Psoas muscle (tissue), 8 donors: ENCODE measurements around the gene ERO1A. TPM values are rescaled to one million over a fixed set of nuclear protein-coding genes. Genes with fewer than 3 reads are reported as not detected.

Source experiments
- ATAC-seq, 4 donors: fragments of 200-7000 bp; cut with Tn5 transposase; one replicate each; pipeline ENCODE4 v1.9.1; 2020; ENCODE audit warnings: moderate library complexity in 3 of 4, mild to moderate bottlenecking in 2 of 4
- DNase-seq, 2 donors: peaks; one replicate each; pipeline ENCODE4 v3.0.0-alpha.2; 2020
- H3K27ac ChIP-seq: fragments of 200-600 bp; one replicate; pipeline ENCODE4 v1.8.0; 2022
- H3K27me3 ChIP-seq, 3 donors: fragments of 200-600 bp in 1 of 3; one replicate each; pipeline versions ENCODE4 v1.6.1 to v1.8.0; 2013 to 2022; ENCODE audit warnings: low read length in 2 of 3, mild to moderate bottlenecking in 2 of 3, moderate library complexity in 1 of 3; ENCODE audit not compliant: insufficient read depth in 3 of 3
- H3K36me3 ChIP-seq, 2 donors: fragments of 200-600 bp in 1 of 2; one replicate each; pipeline versions ENCODE4 v1.6.1 to v1.8.0; 2013 to 2022; ENCODE audit warnings: low read depth in 1 of 2, mild to moderate bottlenecking in 1 of 2, moderate library complexity in 1 of 2; ENCODE audit not compliant: insufficient read depth in 1 of 2
- H3K4me1 ChIP-seq: fragments of 200-600 bp; one replicate; pipeline ENCODE4 v1.8.0; 2022
- H3K4me3 ChIP-seq: fragments of 200-600 bp; one replicate; pipeline ENCODE4 v1.8.0; 2022; ENCODE audit warnings: mild to moderate bottlenecking
- H3K9me3 ChIP-seq: fragments of 200-600 bp; one replicate; pipeline ENCODE4 v1.8.0; 2022
- WGBS, 3 donors: extraction: QIAGEN DNeasy Blood & Tissue Kit; methylation state at CpG; one replicate each; pipeline versions ENCODE4 v1.1.6 to v1.1.7; 2013; 5-methylcytosine and 5-hydroxymethylcytosine counted together
- intact Hi-C, 2 donors: fragments of 100-400 bp; cut with DNase I; formaldehyde crosslinking; loops; one replicate each; pipeline versions ENCODE4 v1.11.0 to v1.14.2; 2022
- polyA plus RNA-seq, 3 donors: library from polyadenylated mRNA; stranded (reverse); fragments of 200-250 nt; gene quantifications; one replicate each; pipeline ENCODE4 v1.2.3, GENCODE V29; 2013
- total RNA-seq, 4 donors: library from RNA; stranded (reverse); fragmentation: NEBNext Ultra II Directional in 2 of 4; extraction: Animal tissue kit (Norgen Biotek cat#: 25700) in 2 of 4; gene quantifications; one replicate each; pipeline versions ENCODE4 v1.2.1 to v1.2.4, GENCODE V29; 2021 to 2023
- TF ChIP-seq, protein P1 (sequence below): fragments of 200-600 bp; IDR thresholded peaks from one replicate; pipeline ENCODE4 v1.8.0; 2022; ENCODE audit warnings: antibody characterized with exemption
- donor health status: healthy with polysubstance abuse.
- donor health status: DM: no; HTN: no; CAD: no; lungs with moderate emphysema.
- donor health status: Bipolar disorder and iron deficiency.
- donor health status: healthy.
- donor health status: DM: yes; HTN: yes; CAD: no.
- donor health status: DM: no; HTN: no; CAD: no.
- donor health status: DM: no; HTN: no; CAD: no.
- donor health status: DM: yes; HTN: yes; CAD: no.

Gene ERO1A
- total and polyA plus RNA-seq, 7 donors, result 6.9 to 22.3 (median 16.1) TPM

DNA sequence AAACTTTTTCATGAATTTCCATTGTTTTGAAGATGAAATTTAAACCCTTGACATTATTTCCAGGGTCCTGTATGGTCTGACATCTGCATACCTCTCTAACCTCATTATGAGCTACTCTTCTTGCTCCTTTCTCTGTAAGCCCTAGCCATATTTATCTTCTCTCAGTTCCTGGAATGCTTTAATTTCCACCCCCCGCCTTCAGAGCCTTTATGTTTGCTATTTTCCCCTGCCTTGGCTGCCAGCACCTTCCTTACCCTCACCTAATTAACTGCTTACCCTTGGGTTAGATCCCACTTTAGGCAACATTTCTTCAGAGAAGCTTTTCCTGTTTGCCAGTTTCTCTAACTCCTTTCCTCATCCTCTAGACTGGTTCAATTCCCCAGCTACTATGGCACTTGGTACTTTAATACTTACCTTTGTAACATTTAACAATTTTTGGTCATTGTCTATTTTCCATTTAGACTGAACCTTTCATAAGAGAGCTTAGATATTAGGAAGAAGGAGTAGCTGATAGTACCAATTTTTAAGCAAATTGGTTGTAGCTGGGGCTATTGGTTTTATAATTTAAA, 40.6 kb upstream of the ERO1A start:
- H3K36me3 ChIP-seq, result peaks cover 0 to 20% of the 10 kb centered on the region in 2 donors
- no peaks in the 10 kb centered on the region for H3K27me3 ChIP-seq
- WGBS, 3 donors, result 60 to 67% (median 64%) methylated on average over 1 of the region's 1 CpG
- H3K4me1 ChIP-seq, result peaks cover 6% of the 10 kb centered on the region
- no peak overlapping the region for H3K4me3 ChIP-seq
- no peak for DNase-seq
- no peaks in the 10 kb centered on the region for H3K9me3 ChIP-seq
- no peak overlapping the region for H3K27ac ChIP-seq
- intact Hi-C loops, result no loop called here
- TF ChIP-seq, protein P1, sequence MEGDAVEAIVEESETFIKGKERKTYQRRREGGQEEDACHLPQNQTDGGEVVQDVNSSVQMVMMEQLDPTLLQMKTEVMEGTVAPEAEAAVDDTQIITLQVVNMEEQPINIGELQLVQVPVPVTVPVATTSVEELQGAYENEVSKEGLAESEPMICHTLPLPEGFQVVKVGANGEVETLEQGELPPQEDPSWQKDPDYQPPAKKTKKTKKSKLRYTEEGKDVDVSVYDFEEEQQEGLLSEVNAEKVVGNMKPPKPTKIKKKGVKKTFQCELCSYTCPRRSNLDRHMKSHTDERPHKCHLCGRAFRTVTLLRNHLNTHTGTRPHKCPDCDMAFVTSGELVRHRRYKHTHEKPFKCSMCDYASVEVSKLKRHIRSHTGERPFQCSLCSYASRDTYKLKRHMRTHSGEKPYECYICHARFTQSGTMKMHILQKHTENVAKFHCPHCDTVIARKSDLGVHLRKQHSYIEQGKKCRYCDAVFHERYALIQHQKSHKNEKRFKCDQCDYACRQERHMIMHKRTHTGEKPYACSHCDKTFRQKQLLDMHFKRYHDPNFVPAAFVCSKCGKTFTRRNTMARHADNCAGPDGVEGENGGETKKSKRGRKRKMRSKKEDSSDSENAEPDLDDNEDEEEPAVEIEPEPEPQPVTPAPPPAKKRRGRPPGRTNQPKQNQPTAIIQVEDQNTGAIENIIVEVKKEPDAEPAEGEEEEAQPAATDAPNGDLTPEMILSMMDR, result no peak
- ATAC-seq, result no peak

DNA sequence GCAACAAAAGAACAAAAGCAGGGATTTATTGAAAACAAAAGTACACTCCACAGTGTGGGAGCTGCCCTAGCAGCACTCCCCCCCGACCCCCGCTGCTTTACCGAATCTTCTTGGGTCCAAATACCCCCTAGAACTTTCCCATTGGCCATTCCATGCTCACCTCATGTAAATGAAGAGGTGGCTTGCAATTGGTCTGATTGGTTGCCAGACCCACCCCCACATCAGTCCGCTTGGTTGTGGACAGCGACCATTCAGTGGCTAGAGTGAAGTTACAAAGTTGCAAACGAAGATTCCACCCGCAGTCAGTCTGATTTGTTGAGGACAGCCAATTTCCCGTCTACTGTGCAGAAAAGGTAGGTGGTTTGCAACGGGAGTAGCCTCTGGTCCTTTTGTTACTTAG, 38.5 kb upstream of the ERO1A start:
- TF ChIP-seq, protein P1, result no peak
- 92 to 98% (median 95%) methylated on average over 9 of the region's 9 CpGs for WGBS, 3 donors
- ATAC-seq (no peak), DNase-seq (no peak)
- no peak overlapping the region for H3K4me3 ChIP-seq
- H3K4me1 ChIP-seq, result peaks cover 8% of the 10 kb centered on the region
- intact Hi-C loops, result no loop called here
- no peak overlapping the region for H3K27ac ChIP-seq
- peaks cover 0 to 22% of the 10 kb centered on the region in 2 donors for H3K36me3 ChIP-seq
- no peaks in the 10 kb centered on the region for H3K9me3 ChIP-seq
- no peaks in the 10 kb centered on the region for H3K27me3 ChIP-seq

DNA sequence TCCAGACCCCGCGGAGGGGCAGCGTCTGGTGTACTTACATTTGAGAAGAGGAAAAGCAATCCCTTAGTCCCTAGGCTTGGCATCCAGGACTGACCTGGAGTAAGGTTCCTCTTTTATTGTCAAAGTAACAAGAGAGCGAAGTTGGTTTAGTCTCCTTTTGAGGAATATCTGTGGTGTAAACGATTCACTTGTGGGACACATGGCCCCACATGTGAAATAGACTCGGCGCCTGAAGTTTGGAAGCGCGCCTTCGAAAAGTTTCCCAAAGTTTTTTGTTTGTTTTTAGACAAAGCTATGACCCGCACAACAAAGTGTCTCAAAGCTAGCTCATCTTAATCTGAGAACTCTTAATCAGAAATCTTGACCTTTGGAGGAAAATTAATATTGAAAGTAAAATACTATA, 35.4 kb upstream of the ERO1A start:
- intact Hi-C loops, result no loop called here
- ATAC-seq, result no peak
- WGBS, 3 donors, result 1% methylated on average over 11 of the region's 11 CpGs
- Histone ChIP-seq H3K4me3 (peak overlapping the region; percentile 91), H3K4me1 (peaks cover 8% of the 10 kb centered on the region), H3K36me3 (peaks cover 0 to 53% of the 10 kb centered on the region in 2 donors), H3K27ac (peak overlapping the region; percentile 91), H3K9me3 (no peaks in the 10 kb centered on the region), H3K27me3 (no peaks in the 10 kb centered on the region)
- DNase-seq, result no peak
- TF ChIP-seq, protein P1, result no peak

DNA sequence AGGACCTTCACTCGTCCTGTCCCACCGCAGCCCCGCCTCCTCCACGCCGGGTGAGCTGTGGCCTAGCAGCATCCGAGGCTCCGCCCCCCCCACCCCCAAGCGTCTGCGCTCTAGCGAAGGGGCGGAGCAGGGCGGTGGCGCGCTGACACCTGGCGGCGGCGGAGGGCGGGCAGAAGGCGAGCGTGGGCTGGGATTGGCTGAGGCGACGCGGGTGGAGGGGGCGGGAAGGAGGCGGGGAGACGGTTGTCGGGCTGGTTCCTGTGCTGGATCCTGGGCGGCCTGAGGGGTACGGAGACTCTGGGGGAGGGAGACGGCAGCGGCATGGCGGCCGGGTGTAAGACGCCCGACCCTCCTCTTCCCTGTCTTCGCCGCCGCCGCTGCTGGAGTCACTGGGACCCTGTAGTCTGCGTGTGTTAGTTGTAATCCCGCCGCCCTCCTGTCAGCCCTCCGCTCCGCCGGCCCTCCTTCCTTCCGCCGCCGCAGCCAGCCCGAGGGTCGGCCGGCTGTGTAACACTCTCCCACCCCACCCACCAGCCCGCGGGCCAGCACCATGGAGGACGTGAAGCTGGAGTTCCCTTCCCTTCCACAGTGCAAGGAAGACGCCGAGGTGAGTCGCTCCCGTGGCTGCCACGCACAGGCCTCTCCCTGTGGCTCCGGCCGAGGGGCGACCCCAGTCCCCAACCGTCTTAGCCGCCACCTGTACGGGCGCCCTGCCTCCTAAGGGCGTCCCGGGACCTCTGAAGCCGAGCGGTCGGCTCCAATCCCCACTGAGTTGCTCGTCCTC, 34.8 kb upstream of the ERO1A start, which contains the start of gene STYX:
Gene STYX (plus strand): TSS at position 242 of the 784 bp plus-strand sequence. CDS start 309 bp downstream, at position 551.
- Histone ChIP-seq H3K4me3 (peak within 1 kb of the TSS; percentile 91), H3K4me1 (peaks cover 8% of the 10 kb centered on the region), H3K27me3 (no peaks in the 10 kb centered on the region), H3K36me3 (peaks cover 0 to 59% of the 10 kb centered on the region in 2 donors), H3K9me3 (no peaks in the 10 kb centered on the region), H3K27ac (peak within 1 kb of the TSS; percentile 91)
- DNase-seq (peak; percentile 98 to 99), ATAC-seq (peak; percentile 98 to 99 (median 99))
- intact Hi-C loops, result loop anchor here (2.0 kb wide), 2 partner anchors 19 to 21 kb away; no protein-coding TSS in a partner anchor
- TF ChIP-seq, protein P1, result peak; percentile 4
- whole genome bisulfite sequencing, 3 donors, result 0 to 1% (median 0%) methylated on average over 47 to 72 of the region's 72 CpGs
